Stimulated activated CD4-positive, alpha-beta T cell treated with anti-CD3 and anti-CD28 coated beads, Interleukin-1b, Interleukin-23, amount 100 ng/mL, for 24 hours (primary cell): Measurements from ENCODE around the gene UTF1.

ENCODE experiments used
- DNase-seq, 4 experiments: peaks; one replicate each; pipeline ENCODE4 v3.0.0-alpha.2; 2020; ENCODE audit warnings: low read depth in 4 of 4, low spot score in 1 of 4

The UTF1 gene

DNA sequence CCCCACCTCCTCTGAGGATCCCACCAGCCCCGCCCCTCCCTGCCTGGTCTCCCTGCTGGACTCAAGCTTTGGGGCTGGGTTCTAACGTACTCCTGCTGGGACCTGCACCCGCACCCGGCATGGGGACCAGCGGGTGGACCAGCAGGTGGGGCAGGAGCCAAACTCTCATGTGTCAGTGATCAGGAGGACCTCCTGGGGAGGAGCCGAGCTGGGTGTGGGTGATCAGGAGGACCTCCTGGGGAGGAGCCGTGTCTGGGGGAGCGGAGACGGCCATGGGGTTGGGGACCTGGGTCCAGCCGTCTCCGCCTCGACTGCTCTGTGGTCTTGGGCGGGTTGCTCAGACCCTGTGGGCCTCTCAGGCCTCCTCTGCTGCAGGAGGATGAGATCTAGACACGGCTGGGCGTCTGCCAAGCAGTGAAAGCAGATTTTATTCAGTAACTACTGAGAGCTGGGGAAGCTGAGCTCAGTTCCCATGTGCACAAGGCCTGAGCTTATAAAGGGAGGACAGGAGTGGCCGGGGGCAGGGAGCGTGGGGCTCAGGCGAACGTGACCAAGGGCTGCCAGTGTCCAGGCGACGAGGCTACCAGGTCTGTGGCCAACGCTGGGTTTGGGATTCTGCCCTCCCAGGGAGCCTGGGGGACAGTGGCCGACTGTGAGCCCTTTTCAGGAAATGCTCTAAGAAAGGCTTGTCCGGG, 33.6 kb upstream of the UTF1 start:
- no peak for DNase-seq

DNA sequence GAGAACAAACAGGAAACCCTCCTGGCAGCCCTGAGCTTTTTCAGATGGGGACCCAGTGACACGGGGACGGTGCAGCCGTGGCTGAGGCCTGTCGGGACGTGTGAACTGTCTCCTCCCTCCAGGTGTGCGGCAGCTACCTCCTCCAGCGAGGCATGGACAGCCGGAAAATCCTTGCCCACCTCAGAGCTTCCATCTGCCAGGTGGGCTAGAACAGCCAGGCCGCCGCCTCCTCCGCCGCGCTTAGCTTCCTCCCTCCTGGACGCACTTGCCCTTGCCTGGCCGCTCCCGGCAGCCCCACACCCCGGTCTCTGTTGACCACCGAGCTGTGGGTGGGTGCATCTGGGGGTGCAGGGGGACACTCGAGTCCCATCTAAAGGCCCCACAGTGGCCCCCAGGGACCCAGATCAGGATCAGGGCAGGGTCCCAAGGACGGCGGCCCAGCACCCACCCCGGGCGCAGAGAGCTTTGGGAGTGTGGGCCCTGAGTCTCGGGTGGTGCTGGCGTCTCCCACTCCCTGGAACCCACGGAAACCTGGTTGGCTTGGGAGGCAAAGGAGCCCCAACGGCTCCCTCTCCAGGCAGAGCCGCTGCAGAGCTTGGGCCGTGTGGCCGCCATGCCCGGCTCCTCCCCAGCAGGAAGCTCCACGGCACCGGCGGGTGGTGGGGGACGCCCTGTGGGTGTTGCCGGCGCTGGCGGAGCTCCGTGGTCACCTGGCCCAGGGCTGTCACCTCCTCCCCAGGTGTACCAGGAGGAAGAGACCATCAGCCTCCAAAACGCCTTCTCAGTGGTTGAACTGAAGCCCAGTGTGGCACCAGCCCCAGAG, 32.9 kb upstream of the UTF1 start:
- no peak for DNase-seq

DNA sequence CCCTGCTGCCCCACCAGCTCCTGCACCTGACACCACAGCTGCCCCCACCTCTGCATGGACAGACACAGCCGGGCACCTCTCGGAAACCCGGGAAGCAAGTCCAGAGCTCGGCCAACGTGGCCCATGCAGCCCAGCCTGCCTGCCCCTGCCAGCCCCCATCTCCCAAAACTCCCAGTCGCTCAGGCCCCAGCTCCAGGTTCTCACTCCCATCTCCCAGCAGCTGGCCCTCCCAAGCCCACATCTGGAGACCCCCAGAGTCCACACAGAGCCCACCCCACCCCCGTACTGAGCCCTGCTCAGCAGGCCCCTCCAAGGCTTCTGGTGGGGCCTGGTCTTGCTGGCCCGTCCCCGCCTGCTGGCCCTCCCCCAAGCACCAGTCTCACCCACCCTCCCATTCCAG, 32.2 kb upstream of the UTF1 start:
- no peak for DNase-seq

DNA sequence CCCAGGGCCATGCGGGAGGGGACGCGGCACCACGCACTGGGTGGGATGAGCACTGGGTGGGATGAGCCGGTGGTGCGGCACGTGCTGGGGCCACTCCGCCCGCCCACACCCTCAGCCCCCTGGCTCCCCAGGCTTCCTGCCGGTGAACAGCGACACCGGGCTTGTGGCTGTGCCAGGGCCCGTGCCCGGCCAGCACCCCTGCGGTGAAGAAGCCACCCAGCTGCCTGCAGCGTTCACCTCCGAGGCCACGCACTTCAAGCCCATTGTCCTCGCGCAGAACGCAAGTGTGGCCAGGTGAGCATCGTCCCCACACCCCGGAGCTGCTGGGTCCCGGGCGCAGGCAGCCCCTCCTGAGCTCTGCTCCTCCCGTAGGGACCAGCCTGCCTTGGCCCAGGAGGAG, 31.8 kb upstream of the UTF1 start:
- DNase-seq = no peak

DNA sequence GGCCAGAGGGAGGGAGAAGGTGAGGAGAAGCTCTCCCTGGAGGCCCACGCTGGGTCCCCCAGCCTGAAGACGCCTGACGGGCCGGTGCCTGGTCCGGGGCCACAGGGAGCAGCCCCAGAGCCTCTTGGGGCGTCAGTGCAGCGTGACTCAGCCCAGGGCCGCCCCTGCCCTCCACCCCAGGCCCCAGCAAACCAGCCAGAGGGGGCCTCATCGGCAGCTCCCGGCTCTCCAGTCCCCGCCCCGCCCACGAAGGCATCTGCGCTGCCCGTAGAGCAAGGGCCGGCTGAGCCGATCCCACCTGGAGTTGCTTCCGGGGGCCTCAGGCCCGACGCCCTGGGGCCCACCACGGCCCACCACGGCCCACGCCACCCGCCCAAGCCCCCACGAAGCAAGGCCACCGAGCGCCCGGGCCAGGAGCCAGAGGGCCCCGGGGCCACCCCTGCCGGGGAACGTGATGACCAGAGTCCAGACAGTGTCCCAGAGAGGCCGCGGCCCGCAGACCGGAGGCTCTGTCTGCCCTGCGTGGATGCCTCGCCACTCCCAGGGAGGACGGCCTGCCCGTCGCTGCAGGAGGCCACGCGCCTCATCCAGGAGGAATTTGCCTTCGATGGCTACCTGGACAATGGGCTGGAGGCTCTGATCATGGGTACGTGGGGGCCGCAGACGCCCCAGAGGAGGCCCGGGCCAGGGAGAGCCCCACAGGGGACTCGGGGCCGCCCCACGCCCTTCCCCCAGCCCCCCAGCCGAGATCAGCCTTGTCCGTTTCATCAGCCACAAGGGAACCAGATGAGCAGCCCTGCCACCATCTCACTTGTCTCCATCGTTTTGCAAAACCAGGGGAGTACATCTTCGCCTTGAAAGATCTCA, 31.2 kb upstream of the UTF1 start:
- no peak for DNase-seq

DNA sequence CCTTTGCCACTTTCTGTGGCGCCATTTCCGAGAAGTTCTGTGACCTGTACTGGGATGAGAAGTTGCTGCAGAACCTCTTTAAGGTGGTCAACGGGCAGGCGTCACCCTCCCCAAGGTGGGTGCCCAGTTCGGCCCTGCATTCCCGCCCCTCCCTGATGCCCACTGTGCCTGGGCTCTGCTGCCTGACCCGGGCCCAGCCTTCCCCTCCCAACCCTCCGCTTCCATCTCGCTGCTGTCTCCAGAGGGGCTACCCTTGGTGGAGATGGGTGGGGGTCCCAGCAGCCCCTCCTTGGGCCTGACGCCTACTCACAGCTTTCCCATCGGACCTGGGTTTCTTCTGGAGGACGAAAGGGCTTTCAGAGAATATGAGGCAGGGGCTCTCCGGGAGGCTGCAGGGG, 30.5 kb upstream of the UTF1 start:
- DNase-seq = no peak

DNA sequence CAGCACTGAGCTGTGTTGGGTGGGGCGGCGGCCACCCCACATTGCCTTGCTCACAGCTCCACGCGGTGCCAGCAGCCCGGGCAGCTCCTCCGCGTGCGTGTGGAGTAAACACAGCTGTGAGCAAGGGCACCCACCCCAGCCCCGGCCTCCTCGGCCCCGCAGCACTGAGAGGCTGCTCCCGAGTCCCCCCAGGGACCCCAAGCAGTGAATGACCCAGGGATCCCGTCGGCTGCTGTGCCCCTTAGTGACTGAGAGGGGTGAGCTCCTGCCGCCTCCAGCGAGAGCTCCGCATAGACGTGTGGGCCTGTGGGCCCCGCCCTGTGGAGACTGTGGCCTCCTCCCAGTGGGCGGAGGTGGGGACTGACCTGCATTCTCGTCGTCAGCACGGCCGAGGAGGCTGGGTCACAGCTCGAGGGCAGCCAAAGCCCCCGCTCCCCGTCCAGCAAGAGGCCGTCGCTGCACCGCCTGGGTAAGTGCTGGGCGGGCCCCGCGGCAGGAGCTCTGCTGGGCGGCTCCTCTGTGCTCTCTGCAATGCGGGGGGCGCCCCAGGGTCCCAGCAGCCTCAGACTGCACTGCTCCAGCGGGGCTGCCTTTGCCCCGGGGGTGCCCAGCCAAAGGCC, 29.9 kb upstream of the UTF1 start:
- DNase-seq = no peak

DNA sequence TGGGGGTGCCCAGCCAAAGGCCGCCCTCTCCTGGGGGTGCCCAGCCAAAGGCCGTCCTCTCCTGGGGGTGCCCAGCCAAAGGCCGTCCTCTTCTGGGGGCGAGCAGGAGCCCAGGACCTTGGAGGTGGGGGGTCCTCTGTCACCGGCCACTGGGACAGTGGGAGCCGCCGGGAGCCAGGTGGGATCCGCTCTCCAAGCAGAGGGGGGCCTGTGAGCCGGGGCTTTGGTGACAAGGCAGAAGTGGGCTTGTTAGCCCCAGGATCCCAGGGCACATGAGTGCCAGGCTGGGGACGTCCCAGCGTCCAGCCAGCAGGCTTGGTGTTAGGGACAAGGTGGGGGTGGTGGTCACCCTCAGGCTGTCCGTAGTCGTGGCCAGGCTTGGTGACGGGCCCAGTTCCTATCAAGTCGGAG, 29.4 kb upstream of the UTF1 start:
- no peak for DNase-seq

DNA sequence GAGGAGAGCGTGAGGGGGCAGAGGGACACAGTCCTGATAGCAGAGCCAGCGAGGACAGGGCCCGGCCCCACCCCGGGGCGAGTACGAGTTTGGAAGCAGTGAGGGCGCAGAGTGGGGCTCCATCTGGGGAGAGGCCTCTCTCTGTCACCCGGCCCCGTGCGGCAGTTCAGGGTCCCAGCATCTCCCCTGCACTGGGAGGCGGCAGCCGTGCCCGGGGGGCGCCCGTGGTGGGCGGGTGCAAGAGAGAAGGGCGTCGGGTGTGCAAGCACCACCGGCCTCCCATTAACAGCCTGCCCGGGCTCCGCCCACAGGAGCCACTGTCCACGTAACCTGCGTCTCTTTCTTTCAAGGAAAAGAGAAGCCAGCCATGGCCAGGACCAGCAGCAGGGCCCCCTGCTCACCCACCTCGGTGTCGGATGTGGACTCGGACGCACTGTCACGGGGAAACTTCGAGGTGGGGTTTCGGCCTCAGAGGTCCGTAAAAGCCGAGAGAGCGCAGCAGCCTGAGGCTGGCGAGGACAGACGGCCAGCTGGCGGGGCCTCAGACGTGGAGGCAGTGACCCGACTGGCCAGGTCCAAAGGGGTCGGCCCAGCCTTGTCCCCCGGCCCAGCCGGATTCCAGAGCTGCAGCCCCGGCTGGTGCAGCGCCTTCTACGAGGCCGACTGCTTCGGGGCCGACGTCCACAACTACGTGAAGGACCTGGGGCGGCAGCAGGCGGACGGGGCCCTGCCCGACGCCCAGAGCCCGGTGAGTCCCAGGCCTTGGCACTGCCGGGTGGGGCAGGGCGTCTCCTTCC, 28.7 kb upstream of the UTF1 start:
- no peak for DNase-seq

DNA sequence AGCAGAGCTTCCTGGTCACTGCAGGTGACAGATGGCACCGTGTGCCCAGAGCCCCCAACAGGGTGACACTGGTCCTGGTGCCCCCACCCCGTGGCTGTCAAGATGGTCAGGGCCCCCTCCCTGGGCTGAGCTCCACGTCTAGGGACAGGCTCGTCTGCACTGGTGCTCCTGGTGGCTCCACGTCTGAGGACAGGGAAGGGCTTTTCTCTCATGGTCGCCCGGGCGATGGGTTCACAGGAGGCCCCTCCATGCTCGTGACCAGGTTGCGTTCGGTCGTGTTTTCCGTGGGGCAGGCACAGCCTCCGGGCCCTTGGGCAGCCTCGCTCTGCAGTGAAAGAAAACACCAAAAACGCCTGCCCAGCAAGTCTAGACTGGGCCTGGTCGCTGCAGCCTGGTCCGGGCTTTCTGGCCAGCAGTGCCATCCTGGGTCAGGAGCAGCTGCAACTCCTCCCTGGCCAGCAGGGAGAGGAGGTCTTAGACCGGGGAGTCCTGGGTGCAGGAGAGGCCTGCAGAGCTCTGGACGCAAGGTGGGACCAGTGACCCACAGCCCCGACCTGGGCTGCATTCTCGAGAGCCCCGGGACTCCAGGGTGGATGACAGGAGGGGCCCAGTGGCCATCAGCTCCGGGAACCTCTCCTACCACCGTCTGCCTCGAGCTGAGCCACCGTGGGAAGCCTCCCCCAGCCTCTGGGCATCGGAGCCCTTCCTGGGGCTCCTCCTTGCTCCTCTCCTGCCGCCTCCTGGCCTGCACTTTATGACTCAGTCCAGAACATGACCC, 27.9 kb upstream of the UTF1 start:
- no peak for DNase-seq

DNA sequence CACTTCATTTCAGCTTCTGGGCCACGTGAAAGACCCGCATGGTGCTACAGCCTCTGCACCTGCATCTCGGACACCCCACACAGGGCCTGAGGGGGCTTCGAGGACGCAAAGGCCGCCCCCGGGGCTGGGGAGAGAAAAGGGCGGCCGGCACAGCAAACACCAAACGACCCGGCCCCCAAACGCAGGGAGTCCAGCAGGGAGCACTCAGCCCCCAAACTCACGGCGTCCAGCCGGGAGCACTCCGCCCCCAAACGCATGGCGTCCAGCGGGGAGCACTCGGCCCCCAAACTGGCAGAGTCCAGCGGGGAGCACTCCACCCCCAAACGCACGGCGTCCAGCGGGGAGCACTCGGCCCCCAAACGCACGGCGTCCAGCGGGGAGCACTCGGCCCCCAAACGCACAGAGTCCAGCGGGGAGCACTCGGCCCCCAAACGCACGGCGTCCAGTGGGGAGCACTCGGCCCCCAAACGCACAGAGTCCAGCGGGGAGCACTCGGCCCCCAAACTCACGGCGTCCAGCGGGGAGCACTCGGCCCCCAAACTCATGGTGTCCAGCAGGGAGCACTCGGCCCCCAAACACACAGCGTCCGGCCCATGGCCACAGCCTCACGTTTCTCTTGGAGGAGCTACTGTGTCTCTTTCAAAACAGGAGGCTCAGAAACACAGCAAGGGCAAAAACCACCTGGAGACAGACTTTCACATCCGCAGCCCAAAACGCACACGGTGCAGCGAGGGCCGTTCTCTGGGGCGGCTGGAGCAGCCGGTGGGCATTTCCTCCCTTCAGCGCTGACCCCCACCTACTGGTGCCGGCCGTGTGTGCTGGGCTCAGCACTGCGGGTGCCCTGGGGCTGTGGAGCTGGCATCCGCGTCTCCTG, 27.0 kb upstream of the UTF1 start:
- no peak for DNase-seq

DNA sequence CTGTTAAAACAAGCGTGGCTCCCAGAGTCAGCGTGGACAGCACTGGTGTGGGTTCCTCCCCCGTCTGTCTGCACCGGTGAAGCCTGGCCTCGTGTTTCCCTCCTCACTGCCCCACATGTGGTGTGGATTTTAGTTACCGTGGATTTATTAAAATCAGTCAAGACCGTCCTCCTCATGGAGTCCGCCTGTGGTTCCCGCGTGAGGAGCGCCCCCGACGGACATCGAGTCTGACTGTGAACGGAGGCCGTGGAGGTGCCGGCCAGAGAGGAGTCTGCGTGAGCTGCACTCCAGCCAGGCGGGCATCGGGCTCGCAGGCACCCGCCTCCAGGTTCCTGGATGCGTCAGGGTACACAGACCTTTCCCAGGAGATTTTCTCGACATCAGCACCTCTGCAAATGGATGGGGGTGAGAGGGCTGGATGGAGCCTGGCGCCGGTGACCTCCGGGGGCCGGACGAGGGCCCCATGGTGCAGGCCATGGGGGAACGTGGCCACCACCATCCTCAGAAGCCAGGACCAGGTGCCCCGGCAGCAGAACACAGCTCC, 26.3 kb upstream of the UTF1 start:
- DNase-seq = no peak

DNA sequence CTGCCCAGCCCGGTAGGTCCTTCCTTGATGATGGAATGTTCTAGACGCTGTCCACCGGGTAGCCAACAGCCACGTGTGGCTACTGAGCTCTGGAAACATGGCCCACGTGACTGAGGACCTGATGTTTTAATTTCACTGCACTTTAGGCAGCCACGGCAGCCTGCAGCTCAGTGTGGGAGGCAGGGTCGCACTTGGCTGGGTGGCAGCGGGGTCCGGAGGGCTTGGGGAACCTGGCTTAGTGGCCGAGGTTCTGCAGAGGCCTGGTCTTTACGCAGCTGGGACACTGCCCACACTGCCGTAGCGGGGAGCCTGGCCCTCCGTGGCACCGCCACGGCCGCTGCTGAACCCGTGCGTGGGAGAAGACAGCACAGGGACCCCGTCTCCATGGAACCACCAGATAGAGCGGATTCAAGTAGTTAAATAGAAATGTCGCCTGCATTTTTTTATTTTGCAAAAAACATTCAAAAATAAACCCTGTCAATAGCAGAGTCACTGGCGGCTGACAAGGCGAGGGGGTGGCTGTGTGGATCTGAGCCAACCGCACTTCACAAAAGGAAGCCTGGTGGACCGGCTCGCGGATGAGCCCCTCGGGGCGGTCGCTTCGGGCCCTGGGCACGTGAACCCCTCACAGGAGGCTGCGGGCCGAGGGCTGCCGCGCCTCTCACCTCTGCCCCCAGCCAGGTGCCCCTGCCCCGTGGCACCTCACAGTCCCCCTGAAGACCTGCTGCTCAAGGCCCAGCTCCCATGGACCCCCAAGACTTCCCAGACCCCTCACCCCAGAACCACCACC, 25.6 kb upstream of the UTF1 start:
- DNase-seq = no peak

DNA sequence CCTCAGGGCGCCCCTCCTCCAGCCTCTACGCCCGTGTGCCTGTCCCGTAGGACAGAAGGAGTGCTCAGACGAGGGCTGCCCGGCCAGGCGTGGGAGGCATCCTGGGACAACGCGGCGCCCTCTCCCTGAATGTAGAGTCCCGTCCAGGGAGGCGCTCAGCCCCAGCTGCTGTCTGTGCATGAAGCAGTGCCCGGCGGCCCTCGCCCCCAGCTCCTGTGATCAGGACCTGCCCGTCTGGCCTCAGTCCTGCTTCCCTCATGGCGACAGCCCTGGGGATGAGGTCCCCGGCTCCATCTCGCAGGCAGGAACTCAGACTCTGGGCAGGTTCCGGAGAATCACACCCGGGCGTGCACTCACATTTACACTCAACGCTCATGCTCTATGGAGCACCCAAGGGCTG, 24.9 kb upstream of the UTF1 start:
- no peak for DNase-seq

DNA sequence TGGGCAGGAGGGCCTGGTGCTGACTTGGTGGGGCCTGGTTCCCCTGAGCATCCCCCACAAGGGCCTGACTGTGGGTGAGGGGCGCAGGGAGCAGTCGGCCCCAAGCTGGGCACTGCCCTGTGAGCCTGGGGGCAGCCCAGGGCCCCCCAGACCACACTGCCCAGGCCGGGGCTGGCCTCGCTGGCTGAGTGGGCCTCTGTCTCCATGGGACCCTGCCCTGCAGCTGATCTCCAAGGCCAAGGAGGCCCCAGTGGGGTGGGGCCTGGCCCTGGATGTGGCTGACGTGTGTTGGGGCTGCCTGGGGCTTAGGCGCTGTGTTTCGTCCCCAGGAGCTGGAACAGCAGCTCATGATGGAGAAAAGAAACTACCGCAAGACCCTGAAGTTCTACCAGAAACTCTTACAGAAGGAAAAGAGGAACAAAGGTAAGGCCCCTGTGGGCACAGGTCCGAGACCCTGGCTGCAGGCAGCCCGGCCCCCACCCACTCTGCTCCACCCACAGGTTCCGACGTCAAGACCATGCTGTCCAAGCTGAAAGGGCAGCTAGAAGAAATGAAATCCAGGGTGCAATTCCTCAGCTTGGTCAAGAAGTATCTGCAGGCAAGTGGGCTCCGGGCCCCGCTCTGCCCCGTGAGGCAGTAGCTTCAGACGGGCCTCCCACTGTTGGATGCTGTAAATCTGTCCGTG, 23.5 kb upstream of the UTF1 start:
- no peak for DNase-seq

DNA sequence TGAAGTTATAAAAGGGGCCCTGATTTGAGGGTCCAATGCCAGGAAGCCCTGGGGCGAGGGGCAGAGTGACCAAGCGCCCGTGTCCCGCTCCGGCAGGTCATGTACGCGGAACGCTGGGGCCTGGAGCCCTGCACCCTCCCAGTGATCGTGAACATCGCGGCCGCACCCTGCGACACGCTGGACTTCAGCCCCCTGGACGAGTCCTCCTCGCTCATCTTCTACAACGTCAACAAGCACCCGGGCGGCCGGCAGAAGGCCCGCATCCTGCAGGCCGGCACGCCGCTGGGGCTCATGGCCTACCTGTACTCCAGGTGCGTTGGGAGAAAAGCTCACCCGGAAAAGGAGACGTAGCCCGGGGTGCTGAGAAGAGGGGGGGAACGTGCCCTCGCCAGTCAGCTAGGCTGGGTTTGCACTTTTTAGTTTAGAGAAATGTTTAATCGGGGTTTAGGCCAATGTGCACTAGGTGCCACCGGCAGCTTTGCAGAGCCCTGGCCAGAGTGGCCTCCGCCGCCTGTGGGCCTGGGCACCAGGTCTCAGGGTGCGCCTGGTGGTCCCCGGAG, 22.9 kb upstream of the UTF1 start:
- DNase-seq = no peak

DNA sequence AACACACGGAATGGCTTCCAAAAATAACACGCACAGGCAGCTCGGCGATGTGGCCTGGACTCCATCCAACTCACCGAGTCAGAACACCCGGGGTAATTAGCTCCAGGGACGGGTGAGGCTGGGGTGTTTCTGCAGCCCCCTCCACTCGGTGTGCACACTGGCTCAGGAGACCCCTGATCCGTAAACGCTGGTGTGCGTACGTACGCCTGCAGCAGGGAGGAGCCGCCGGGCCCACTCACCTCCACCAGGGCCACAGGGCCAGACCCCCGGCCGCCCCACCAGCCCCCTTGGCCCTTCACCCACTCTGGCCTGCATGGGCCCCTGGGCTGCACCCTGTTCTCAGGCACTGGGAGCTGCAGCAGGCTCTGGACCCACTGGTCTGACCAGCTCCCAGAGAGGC, 22.4 kb upstream of the UTF1 start:
- no peak for DNase-seq
